CD4-positive, alpha-beta T cell treated with Interleukin-12 subunit alpha and Interleukin-12 subunit beta, for 1 hour (primary cell): ENCODE data around the gene TPX2.
"Not testable (repeated sequence)": the region's sequence is repeated elsewhere in the genome, so short reads cannot be mapped to it uniquely, and the experiment has no call there.

Experiments
- DNase-seq: peaks from one replicate; pipeline ENCODE4 v3.0.0-alpha.2; 2020

Gene TPX2

DNA sequence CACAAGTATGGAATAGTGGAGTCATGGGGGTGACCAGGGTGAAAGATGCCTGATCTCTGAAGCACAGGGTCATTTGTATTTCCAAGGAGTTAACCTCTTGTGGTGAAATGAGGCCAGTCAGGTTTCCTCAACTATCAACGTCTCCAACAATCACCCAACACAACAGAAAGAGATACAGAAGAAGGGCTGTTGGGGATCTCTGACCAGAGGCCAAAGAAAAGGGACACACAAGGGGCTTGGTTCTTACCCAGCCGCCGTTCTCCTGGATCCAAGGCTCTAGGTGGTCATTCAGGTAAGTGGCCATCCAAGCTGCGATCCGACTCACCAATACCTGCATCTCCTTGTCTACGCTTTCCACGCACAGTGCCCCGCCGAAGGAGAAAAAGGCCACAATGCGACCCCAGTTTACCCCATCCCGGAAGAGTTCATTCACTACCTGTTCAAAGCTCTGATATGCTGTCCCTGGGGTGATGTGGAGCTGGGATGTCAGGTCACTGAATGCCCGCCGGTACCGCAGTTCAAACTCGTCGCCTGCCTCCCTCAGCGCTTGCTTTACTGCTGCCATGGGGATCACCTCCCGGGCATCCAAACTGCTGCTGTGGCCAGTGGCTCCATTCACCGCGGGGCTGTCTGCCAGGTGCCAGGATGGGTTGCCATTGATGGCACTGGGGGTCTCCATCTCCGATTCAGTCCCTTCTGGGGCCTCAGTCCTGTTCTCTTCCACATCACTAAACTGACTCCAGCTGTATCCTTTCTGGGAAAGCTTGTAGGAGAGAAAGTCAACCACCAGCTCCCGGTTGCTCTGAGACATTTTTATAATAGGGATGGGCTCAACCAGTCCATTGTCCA, 17.5 kb upstream of the TPX2 start:
- no peak for DNase-seq

DNA sequence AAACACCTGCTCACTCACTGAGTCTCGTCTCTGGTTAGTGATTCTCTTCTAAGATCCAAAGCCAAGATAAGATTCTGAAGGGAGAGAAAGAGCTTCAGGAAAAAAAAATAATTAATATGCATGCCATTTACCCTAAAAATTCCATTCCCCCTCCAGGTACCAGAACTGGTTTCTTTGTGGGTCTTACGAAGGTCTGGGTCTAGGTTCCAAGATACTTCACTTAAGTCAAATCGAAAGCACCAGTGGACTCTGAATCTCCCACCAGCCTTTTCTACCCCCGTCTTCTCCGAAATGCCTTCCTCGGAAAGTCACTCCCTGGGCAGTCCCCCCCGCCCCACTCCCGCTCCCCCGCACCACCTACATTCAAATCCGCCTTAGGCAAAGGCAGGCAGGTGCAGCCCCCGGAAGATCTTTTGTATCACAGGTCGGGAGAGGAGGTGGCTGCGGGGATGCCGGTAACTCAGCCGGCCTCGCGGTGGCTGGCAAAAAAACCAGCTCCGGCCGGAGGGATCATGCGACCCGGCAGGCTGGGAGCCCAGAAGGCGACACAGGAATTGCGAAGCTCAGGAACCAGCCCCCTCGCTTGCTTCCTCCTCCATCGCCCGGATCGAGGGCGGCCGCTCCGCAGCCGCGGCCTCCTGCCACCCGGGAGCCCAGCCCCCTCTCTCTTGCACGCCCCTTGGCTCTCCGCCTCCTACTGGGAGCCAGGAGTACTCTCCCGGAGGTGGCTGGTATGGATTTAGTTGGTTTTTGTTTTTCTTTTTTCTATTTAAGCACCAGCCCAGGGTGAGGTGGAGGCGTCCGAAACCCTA, 16.6 kb upstream of the TPX2 start, which contains the start of gene BCL2L1:
BCL2L1 (minus strand) TSS at position 612 of the 812 bp plus-strand sequence. CDS start 650 bp downstream, outside the sequence.
- peak; percentile 61 for DNase-seq

DNA sequence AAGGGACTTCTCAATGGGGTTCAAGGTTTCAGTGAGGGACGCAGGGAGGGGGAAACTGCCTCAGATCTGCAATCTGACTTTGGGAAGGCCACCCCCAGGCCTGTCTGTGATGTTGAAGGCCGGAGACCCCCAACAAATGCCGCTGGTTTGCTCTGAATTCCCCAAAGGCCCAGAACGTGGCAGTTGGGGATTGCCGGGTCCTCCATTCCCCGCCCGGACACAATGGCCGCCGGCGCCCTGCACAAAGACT, 16.1 kb upstream of the TPX2 start:
- no peak for DNase-seq

DNA sequence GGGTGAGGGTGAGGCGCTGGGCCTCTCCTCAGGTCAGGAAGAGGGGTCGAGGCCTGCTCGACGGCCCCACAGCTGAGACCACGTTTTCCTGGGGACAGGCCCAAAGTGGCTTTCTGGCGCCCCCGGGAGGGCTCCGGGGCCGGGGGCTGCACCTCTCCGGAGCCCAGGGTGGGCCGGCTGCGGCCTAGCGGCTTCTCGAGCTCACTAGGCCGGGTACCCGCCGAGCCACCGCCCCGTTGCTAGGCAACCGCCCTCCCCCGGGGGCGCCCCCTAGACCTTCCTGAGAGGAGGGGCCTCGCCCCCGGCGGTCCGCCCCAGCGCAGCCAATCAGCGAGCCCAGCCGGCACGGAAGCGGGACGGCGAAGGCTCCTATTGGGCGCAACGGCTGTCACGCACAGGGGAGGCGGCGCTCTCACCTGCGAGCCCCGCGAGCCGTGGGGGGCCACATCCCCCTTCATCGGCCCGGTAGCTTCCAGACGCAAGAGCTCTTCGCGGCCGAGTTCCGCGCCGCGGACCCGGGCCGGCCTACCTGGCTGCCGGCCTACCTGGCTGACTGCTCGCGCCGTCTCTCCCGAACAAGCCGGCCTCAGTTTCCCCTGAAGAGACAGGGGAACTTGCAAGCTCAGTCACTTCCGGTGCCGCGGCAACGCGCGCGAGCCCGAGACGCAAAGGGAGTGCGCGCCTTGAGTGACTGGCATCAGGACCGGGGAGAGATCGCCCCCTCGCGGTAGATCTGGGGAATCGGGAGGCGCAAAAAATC, 15.6 kb upstream of the TPX2 start:
- peak; percentile 99 for DNase-seq

DNA sequence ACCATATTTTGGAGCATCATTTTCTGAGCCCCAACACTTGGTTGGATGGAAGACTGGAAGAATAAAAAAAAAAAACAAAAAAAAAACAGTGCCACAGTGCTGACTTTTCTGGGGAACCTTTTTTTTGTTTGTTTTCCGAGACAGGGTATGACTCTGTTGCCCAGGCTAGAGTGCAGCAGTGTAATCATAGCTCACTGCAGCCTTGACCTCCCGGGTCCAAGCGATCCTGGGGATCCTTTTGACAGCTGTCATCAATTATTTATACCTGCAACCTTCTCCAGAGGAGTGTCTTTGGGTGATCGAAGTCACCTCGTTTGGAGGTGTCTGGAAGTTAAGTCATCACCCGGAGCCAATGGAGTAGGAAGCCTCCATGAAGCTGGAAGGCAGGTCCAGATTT, 7.8 kb upstream of the TPX2 start:
- no peak for DNase-seq

DNA sequence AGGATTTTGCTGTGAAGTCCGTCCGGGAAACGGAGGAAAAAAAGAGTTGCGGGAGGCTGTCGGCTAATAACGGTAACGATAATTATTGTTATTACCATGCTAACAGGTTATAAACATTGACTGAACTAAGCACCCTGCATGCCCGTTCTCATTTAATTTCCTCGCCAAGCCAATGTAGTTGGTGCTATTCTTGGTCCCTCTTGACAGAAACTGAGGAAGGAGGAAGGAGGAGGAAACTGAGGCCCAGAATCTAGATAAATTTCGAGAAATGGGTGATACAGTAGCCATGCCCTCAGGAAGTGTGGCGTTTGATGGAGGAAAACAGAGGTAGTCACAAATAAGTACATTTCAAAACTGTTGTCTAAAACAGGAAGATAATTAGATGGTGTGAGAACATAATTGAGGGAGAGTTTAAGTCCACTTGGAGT, 474 bp downstream of the TPX2 start:
- no peak for DNase-seq

DNA sequence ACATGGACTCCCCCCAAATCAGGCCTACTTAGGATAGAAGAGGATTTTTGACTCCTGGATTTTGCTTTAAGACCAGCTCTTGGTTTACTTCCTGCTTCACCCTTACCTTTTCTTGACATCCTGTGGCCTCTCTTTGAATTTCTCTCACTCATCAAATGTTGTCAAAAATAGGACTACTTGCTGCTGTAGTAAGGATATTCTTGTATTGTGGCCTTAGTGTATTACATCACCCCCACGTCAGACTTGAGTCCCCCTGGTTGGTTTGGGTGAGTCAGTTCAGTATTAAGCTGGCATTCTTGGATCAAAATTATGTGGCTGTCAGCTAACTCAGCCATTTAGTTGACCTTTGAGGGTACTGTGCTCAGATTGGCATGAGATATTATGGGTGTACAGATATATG, 1.1 kb downstream of the TPX2 start:
- peak; percentile 35 for DNase-seq

DNA sequence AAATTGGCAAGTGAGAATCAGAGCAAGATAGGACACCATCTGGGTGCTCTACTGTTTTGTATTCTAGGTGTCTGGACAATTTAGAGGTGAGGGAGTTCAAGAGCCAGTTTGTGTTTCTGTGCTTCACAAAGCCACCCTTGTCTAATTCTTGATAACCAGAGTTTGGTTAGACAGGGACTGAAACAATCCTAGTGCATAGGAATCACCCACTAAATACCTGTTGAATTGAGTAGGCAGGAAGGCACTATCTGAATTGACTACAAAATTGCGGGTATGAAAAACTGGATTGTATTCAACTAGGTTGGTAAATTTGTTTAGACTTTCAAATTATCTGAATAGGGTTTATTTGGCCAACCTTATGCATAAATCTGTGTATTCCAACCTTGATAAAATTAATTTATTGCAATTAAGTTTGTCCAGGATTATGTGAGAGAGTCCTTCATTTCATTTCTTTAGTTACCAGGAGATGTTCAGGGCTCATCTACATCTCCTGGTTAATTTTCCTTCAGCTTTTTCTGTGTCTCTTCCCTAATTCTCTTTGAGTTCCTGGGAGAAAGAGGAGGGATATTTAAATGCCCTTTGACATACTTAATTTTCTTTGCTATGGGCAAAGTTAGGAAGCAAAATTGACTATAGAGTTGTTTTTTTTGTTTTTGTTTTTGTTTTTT, 1.7 kb downstream of the TPX2 start:
- no peak for DNase-seq

GRCh38 chr20:31746068-31746878, 7.2 kb downstream of the TPX2 start:
- DNase-seq: no peak

DNA sequence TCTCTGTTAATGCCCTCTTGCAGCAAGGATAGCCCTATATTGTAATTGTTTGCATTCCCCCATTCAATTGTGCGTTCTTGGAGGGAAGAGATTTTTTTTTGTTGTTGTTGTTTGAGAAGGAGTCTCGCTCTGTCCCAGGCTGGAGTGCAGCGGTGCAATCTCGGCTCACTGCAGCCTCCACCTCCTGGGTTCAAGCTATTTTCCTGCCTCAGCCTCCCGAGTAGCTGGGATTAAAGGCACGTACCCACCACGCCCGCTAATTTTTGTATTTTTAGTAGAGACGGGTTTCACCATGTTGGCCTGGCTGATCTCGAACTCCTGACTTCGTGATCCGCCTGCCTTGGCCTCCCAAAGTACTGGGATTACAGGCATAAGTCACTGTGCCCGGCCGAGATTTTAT, 7.9 kb downstream of the TPX2 start:
- DNase-seq: not testable (repeated sequence)

GRCh38 chr20:31747640-31748039, 8.6 kb downstream of the TPX2 start:
- DNase-seq: no peak

GRCh38 chr20:31749223-31749622, 10.1 kb downstream of the TPX2 start:
- DNase-seq: no peak

- no peak for DNase-seq
Observed at GRCh38 chr20:31751126-31751525, 12.0 kb downstream of the TPX2 start.

DNA sequence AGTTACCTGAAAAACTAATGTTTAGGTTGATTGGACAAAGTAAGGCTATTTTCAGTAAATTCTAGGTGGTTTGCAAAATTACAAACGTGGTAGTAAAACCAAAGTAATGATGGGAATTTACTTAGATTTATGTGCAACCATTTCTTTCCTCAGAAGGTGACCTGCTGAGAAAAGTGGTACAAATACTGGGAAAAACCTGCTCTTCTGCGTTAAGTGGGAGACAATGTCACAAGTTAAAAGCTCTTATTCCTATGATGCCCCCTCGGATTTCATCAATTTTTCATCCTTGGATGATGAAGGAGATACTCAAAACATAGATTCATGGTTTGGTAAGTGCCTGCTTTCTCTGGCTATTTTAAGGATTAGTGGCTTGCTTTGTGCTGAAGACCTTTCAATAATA, 18.2 kb downstream of the TPX2 start:
- DNase-seq: no peak

DNA sequence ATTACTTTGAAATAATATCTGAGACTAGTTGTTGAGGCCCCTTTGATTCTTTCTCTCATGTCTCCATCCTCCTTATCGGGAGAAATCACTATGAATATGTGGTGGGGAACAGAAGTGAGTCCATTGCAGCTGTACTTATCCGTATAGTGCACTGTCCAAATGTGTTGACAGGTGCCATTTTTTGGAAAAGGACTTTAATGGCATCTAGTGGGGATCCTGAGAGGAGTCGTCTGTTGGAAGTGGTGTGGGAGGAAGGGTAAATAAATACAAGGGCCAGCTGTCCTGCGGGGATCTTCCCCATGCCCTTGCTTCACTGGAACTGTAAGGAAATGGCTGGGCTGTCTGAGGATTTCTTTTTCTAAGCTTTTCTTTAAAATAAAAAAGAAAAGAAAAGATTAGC, 19.4 kb downstream of the TPX2 start:
- no peak for DNase-seq

DNA sequence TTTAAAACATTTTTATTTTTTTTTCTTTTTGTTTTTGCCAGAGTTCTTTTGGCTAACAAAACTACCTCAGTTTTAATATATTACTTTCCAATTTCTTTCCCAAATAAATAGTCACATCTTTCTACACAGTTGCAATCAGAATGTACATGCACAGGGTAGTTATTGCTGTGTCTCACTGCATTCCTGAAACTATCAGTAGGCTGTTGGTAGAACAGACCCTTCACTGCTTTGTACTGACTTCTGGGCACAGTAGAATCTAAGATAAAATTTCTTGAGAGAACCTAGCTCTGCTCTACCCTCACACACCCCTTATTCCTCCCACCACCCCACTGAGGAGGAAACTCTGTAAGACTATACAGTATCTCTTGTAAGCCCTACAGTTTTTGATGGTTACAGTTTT, 19.9 kb downstream of the TPX2 start:
- no peak for DNase-seq

DNA sequence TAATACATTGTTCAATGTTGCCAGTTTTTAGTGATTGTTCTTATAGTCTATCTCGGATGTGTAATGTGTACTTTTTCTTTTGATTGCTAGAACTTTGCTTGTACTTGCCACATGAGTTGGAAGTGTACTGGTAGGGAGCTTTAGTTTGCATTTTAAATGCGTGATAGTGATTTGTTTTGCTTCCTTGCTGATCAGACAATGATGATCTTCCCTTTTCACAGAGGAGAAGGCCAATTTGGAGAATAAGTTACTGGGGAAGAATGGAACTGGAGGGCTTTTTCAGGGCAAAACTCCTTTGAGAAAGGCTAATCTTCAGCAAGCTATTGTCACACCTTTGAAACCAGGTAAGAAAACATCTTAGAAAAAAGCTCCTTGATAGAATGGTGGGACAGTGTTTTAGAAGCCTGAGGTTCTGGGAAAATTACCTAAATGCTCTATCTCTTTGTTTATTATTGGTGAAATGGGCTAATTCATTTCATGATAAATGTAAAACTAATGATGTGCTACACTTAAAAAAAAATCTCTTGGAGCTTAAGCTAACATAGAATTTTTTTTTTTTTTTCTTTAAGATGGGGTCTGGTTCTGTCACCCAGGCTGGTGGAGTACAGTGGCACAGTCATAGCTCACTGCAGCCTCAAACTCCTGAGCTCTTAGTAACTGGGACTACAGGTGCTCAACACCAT, 20.9 kb downstream of the TPX2 start:
- DNase-seq: no peak

GRCh38 chr20:31760519-31761240, 21.6 kb downstream of the TPX2 start:
- DNase-seq: no peak

DNA sequence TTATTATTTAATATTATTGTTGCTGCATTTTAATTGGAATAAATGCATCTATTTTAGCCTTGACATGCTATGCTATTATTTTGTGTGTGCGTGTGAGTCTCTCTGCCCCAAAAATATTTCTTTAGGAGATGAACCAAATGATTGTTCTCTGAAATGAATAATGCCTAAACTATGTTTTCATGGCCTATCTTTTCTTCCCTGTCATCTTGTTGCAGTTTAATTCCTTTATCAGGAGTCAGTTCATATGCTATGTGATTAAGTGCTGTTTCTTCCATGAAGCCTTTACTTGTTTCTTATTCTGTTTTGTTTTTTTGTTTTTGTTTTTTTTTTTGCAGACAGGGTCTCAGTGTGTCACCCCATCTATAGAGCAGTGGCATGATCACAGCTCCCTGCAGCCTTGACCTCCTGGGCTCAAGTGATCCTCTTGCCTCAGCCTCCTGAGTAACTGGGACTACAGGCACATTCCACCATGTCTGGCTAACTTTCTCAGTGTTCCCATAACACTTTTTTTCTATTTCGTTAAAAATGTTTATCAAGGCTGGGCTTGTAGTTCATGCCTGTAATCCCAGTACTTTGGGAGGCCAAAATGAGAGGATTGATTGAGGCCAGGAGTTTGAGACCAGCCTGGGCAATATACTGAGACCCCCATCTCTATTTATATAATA, 25.7 kb downstream of the TPX2 start:
- DNase-seq: no peak

- no peak for DNase-seq
Observed at GRCh38 chr20:31767805-31768204, 28.7 kb downstream of the TPX2 start.
